Measurements from ENCODE around the gene TSFM.

TSFM gene

DNA sequence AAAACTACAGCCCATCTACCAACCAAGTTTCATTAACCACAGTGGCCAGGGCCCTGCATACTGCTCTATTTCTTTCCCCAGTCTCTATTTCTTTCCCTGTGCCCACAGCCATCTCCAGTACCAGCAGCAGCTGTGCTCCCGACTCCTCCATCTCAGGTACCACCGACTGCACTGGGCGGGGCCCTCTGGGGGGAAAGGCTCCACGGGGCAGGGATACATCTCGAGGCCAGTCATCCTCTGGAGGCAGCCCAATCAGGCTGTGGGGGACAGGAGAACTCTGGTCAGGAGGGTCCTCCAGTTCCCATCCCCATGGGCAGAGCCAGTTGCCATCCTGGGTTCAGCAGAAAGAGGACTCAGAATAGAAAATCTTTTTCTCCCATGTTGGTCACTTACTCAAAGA is 33.5 kb upstream of the TSFM start:
- DNase-seq = no peak

DNA sequence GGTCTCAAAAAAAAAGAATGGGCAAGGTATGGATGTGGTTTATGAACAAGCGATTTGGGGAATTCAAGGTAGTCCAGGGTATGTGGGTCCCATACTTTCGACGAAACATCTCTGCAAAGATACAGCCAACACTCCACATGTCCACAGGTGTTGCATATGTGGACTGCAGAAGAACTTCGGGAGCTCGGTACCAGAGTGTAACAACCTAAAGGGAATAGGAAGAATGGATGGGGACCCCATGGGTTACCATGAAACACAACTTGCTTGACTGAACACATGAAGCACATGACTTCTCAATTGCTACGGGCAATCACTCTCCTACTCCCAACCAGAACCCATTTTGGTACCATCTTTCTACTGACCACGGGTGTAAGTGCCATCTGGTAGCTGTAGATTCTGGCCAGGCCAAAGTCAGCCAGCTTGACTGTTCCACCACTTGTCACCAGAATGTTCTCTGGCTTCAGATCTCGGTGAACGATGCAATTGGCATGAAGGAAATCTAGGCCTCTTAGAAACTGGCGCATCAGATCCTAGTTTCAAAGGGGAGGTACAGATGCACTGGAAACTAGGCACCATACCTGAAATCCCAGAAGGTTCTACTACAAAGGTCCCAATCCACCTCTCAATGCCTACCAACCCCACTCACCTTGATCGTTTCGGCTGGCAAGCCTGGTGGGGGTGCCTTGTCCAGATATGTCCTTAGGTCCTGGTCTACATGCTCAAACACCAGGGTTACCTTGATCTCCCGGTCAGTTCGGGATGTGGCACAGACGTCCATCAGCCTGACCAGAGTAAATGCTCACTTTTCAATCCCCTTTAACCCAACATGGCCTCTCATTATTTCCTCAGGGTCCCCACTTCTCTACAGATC is 31.8 kb upstream of the TSFM start:
- DNase-seq = no peak

DNA sequence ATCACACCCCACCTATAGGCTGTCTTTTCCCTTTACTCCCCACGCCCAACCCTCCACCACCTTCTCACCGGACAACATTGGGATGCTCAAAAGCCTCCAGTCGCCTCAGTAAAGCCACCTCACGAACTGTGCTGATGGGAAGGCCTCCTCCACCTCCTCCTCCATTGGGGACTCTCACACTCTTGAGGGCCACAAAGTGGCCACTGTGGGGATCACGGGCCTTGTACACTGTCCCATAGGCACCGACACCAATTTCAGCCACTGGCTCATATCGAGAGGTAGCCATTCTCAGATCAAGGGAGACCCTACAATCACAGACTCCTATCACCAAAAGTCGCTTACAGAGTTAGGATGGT is 31.2 kb upstream of the TSFM start:
- DNase-seq = no peak

DNA sequence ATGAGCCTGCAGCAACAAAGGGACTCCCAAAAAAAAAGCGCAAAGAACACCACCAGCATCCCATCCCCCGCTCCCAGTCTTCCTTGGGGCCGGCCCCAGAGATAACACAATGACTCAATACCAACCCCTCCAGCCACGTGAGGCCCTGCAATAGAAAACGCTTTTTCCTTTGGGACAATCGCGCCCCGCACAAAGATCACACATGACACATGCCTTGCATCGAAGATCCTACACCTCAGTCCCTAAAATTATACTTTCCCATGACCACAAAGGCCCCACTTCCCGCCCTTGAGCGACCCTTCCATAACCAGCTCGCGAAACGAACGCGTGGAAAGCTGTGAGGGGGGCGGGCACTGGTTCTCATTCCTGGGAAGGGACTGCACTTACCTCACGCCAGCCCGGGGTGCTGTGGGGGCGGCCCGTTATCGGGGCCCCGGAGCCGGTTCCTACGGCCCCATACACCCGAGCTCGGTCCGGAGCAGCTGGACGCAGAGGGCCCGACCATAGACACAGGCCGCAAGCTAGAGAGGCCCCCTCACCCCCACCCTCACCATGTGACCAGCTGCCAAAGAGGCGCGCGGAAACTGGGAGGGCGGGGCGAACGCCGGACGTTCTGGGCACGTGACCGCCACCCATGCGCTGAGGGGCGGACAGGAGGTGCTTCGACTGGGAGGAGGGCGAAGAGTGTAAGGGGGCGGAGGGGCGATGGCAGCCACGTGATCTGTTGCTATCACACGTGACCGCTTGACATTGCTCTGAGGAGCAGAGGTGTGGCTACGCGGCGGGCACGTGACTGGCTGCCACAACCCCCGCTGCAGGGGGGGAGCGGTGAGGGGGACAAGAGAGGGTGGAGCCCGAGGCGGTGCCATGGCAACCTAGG is 30.6 kb upstream of the TSFM start, which contains the start of gene CDK4:
TSS of gene CDK4 (minus strand) at position 523 of the 880 bp plus-strand sequence. CDS start 593 bp downstream, outside the sequence.
- peak; percentile 100 for DNase-seq

DNA sequence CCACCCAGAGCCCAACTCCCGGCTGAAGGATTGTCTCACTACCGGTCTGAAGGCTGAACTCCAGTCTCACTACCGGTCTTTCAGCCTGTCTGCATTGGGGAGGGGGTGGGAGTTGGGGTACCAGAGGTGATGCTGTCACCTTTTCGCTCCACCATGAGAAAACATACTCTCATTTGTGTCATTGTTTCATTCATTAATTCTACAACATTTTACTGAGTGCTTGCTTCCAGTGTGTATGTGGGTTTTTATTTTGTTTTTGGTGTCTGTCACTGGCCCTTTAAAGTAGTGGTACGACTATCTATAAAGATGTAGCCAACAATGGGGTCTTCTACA is 30.0 kb upstream of the TSFM start:
- DNase-seq = no peak

DNA sequence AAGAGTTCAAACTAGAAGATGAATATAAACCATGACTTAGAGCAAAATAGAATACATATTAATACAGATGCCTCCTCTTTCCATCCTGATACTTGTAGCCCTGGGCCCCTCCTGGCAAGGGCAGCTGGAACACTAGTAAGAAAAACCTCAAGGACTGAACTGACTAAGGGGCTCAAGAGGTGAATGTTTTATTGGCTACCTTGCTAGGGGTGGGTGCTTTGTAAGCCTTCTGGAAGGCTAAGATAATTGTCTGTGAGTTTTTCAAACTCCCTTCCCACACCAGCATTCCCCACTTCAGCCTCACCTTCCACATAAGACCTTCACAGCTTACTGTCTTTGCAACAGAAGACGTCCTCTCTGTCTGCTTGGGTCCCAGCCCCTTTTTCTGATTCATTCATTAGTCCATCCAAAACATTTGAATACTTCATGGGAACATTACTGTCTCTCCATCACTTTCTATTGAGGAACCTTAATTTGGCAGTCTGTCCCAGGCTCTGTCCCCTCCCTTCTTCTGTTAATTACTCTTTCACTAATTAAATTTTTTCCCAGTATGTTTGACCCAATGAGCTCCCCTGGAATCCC is 28.7 kb upstream of the TSFM start:
- DNase-seq = no peak

DNA sequence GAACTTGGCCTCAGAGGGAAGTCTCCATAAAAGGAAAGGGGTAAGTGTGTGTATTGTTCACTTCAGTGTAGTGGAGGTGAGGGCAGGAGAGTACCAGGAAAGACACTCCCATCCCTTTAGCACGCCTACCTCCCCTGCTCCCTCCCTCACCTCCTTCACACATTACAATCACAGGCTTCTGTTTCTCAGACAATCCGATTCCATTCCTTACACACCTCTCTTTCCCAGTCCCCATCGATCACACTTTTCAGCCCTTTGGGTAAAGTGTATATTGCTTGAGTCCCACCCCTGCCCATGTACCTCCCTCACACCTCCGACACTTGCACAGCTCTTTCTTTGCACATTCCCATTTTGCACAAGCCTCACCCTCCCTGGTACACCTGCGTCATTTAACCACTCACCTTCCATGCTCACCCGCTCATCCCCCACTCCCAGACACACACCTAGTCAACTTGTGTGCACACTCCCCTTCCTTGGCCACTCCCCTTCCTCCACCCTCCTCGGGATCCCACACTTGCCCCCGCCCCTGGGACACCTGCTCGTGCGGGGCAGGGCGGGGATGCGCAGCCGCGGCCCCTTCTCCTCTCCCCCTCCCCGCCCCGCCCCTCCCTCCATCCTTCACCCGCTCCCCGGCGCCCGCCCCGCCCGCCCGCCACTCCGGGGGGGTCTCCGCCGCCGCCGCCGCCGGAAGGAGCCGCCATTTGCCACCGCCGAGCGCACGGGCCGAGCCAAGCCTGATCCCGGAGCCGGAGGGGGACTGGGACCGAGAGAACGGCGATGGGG is 28.0 kb upstream of the TSFM start, which contains the start of gene MARCHF9:
TSS of gene MARCHF9 (plus strand) at position 693 of the 783 bp plus-strand sequence. CDS start 426 bp downstream, outside the sequence.
- DNase-seq = peak; percentile 49

DNA sequence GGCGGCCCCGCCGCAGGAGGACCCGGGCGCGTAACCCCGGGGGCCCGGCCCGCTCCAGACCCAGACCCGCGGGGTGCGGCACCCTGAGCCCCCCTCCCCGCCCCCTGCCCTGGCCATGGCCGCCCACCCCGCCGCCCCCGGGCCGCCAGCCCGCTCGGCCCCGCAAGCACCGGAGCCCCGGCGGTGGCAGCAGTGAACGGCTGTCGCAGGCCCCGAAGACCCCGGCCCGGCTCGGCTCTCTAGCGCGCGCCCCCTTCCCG is 27.5 kb upstream of the TSFM start:
- DNase-seq = no peak

DNA sequence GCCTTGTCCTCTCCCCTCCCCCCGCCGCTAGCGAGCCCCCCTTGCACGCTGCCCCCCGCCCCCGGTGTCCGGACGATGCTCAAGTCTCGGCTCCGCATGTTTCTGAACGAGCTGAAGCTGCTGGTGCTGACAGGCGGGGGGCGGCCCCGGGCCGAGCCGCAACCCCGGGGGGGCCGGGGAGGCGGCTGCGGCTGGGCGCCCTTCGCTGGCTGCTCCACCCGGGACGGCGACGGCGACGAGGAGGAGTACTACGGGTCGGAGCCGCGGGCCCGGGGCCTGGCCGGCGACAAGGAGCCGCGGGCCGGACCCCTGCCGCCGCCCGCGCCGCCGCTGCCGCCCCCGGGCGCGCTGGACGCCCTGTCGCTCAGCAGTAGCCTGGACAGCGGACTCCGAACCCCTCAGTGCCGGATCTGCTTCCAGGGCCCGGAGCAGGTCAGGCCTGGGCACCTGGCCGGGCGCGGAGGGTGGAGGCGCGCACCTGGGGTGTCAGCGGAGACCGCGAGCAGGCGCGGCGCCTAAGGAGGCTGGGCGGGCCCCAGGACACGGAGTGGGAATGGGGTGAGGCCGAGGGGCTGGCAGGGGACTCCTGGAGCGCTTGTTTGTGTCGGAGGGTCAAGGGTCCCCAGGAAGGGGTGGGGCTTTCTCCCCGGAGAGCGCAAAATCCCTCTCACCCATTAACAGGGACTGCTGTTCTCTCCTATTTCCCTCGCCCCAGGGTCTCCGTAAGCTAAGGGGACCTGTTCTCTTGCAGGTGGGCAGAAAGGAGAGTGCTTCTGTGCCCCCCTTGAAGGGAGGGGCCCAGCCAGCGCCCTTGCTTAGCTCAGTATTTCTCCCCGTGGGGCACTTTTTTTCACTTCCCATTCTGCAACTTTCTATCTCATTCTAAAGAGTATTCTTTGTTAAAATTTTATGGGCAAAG is 26.9 kb upstream of the TSFM start:
- no peak for DNase-seq

DNA sequence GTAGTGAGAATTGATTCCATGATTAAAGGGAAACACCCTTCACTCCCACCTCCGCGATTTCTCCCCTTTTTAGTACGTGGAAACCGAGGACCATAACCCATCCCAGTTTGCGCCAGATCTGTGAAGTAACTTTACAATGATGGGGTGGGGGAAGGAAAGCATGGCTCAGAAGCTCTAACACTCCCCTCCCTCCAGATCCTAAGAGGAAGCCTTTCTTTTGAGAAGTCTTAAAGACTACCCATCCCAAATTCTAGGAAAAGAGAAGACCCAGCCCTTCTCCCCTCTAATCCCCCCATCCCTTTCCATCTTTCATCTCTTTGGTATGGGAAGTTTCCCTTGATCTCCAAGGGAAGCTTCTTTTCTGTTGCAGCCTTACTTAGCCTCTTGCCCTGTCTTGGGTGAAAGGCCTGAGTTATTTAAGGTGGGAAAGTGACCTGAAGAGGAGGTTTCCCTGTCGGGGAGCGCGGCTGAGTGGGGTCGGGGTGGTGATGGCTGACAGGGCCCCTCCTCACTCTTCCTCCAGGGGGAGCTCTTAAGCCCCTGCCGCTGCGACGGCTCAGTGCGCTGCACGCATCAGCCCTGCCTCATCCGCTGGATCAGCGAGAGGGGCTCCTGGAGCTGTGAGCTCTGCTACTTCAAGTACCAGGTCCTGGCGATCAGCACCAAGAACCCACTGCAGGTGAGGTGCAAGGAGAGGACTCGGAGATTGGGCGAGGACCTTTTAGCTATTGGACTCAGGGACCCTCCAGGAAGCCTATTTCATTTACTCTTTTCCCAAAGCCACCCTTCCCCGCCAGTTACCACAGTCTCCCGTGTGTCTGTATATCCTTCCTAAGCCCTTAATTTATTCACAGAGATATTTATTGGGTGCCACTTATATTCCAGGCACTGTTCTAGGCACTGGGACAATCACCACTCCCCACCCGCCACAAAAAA is 25.9 kb upstream of the TSFM start:
- DNase-seq = no peak

DNA sequence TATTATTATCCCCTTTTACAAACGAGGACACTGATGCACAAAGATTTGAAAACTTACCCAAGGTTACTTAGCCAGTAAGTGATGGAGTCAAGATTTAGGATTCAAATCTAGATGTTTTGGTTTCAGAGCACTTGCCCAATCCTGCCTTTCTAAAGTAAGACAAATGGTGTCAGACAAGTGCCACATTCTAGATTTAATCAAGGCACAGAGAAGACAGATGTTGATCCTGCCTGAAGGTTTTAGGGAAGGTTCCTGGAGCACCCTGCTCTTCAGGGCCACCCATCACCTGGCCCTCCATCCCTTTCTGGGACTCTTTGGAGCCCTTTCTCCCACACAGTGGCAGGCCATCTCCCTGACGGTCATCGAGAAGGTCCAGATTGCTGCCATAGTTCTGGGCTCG is 24.8 kb upstream of the TSFM start:
- no peak for DNase-seq

DNA sequence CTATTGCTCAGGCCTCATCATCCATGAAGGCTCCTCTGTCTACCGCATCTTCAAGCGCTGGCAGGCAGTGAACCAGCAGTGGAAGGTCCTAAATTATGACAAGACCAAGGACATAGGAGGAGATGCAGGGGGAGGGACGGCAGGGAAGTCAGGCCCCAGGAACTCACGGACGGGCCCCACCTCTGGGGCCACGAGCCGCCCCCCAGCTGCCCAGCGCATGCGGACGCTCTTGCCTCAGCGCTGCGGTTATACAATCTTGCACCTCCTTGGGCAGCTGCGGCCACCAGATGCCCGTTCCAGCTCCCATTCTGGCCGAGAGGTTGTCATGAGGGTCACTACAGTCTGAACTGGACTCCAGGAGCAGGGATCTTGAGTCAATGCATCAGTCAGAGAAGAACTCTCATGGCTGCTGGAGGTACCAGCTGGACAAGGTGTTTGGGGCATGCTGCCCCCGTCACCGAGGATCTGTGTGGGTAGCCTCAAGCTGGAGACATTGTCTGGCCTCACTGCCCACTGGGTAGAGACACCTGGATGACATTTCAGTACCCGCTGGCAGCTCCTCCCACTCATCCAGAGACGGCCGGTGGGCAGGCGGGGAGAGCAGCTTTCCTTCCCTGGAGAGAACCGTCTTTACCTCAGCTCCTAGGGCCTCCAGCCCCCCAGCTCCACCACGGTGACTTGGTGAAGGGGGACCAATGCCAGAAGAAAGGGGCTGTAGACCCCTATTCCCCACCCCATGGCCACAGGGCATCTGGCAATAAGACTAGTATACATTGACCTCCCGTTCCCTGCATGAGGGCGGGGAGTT is 23.8 kb upstream of the TSFM start:
- no peak for DNase-seq

DNA sequence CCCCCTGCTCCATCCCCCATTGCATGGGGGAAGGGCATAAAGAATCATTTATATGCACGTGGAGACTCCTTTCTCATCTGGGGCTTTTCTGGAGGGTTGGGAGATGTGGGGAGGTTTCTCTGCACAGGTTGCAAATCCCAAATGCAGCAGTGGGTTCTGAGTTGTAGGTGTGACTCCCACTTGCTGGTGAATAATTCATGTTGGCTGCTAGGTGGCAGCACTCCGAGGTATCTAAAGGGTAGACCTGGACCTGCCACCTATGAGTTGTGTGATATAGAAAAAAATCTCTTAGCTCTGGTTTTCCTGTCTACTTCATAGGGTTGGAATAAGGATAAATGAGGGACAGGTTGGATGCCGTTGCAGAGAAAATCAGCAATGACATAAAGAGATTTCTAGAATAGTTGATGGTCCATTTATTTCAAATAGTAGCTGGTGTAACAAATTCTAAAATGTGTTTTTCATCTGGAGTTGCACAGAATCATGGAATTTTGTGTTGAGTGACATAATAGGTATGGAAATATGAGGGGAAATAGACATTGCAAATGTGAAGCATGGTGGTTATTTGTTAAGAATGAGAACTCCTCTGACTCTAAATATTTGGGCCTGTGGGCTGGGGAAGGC is 23.1 kb upstream of the TSFM start:
- DNase-seq = no peak

DNA sequence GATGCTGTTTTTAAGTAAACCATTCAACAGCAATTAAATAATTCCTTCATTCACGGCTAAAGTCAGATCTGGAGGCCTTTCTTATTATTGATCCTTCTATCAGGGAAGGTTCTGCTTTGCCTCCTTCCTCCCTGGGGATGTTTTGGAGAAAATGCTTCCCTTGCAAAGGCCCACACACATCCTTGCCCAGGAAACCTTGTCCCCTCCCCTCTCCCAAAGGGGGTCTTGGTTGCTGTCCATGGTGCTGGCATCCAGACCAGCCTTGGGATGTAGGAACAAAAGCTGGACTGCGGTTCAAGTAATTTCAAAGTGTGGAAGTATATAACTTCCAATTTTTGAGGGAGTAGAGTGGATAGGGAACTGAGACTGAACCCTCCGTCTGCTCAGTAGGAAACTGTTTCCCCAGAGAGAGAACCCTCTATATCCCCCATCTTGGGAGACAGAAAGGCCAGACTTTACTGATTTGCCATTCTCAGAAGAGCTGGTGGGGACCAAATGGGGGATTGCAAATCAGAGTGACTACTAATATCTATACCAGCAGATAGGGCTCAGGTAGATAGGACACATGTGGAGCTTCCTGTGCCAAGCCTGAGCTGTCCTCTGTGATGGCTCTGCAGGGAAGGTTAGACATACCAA is 22.1 kb upstream of the TSFM start:
- no peak for DNase-seq

DNA sequence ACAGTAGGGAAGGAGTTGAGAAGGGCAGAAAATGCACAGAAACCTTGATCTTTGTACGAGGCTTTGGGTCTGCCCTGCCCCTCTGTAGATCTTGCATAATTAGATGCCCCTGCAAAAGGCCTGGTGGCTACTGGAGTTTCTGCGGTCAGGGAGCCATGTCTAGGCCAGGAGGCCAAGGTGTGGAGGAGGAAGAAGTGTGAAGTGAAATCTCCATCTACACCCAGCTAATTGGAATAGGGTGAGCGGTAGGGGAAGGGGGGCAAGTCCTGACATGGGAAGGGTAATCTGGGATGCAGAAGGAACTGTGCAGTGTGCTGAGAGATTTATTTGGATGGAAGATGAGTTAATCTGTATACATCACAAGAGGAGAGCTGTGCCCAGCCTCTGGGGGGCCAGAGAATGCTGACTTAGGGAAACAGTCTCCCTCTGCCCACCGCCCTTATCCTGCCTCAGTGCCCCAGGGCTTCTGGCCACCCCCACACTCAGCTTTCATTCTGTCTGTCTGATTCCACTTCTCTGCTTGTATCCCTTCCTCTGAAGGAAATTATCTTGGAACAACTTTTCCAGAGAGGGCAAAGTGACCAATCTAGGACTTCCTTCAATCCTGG is 21.1 kb upstream of the TSFM start:
- no peak for DNase-seq

DNA sequence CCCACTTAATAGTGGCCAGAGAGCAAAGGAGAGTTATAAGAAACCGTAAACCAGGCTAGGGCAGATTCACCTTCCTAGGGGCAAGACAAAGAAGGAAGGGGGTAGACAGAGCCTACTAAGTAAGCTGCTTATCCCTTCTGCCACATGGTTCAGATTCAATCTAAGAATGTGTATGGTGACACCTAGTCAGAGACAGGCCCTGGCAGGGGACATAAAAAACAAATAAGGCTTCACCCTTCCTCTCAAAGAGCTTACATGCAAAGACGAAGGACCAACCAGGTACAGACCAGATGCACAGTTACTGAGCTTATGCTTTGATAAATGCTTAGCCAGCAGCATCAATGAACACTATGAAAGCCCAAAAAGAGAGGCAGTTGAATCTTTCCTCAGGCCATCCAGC is 20.1 kb upstream of the TSFM start:
- DNase-seq = no peak

DNA sequence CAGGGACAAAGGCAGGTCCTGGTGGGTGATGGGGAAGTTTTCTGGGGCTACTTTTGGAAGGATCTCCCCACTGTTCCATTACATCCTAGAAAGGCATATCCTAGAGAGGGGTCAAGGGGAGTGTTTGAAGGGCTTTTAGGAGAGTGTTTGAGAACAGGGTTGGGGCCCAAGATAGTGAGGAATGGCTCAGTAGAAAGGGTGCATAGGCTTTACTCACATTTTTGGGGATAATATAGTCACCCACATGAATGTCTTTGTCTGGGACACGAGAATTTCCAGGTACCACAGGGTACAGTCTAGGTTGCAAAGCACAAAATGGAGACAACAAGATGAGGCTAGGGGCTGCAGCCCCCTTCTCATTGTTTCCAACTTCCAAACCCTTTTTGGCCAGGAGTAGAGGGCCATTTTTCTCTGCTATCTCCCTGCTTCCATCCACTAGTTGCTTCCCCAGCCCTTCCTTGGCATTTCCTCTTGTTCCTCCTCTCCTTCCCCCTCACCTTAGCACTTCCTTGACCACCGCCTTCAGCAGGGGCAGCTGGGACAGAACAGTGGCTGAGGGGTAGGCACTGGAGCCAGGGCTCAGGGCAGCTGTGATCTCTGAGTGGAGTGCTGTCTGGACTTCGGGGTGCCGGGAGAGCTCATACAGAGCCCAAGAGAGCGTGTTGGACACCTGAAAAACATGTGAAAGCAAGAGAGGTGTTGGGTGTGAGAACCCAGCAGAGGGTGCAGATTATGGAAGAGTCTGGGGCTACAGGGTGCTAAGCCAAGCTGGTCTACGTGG is 18.5 kb upstream of the TSFM start:
- no peak for DNase-seq

DNA sequence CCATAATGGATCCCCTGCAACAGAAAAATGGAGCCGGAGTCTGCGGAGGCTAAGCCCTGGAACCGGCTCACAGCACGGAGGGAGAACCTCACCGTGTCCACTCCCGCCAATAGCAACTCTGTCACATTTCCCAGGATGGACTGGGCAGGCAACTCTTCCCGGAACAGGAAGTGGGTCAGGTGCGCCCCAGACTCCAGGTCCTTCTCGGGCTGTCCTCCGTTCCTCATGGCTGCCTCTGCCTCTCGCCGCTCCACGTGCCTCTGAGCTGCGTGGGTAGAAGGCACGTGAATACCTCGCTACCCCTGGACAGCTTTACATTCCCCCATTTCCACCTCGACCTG is 18.0 kb upstream of the TSFM start:
- peak; percentile 26 for DNase-seq
